ENCODE measurements around the gene SOBP.

GRCh38 chr6:107676042-107676441, 186.1 kb downstream of the SOBP start:
- TF ChIP-seq, protein P1, sequence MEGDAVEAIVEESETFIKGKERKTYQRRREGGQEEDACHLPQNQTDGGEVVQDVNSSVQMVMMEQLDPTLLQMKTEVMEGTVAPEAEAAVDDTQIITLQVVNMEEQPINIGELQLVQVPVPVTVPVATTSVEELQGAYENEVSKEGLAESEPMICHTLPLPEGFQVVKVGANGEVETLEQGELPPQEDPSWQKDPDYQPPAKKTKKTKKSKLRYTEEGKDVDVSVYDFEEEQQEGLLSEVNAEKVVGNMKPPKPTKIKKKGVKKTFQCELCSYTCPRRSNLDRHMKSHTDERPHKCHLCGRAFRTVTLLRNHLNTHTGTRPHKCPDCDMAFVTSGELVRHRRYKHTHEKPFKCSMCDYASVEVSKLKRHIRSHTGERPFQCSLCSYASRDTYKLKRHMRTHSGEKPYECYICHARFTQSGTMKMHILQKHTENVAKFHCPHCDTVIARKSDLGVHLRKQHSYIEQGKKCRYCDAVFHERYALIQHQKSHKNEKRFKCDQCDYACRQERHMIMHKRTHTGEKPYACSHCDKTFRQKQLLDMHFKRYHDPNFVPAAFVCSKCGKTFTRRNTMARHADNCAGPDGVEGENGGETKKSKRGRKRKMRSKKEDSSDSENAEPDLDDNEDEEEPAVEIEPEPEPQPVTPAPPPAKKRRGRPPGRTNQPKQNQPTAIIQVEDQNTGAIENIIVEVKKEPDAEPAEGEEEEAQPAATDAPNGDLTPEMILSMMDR (IDR thresholded peaks at IDR 0.05; ENCODE audit: low read depth, low read length): no peak
- TF ChIP-seq EZH2phosphoT487 (IDR thresholded peaks at IDR 0.05; ENCODE audit: low read depth): no peak
